K562 (cell line): Measurements from ENCODE around the gene ADCYAP1R1. TPM values are rescaled to one million over a fixed set of nuclear protein-coding genes. Genes with fewer than 3 reads are reported as not detected.

Source experiments
- ATAC-seq: fragments of 200-7000 bp; cut with Tn5 transposase; 3 replicates; pipeline ENCODE4 v1.9.1; 2020; ENCODE audit warnings: moderate library complexity
- BruUV-seq: library from RNA; stranded (reverse); fragments of 400-500 nt; replicated peaks from 2 replicates; lab custom pipeline; 2021; lab: Mats Ljungman, UMichigan
- CTCF ChIA-PET: fragments of 300-600 bp; formaldehyde crosslinking; extraction: SDS; loops from one replicate; lab custom pipeline; 2021; ENCODE audit warnings: low intra/inter-chr PET ratio; lab: Yijun Ruan, JAX
- POLR2A ChIA-PET: fragments of 300-600, 350-650 bp; sonication (Branson Sonifier 250); formaldehyde crosslinking; extraction: SDS; loops from one replicate; lab custom pipeline; 2021; ENCODE audit warnings: antibody characterized with exemption, inconsistent platforms; lab: Yijun Ruan, JAX
- DNase-seq, 4 experiments: peaks; one replicate each; pipeline versions ENCODE4 v3.0.0 to v3.0.0-alpha.2; 2011 to 2018; ENCODE audit warnings: low spot score in 3 of 4, mixed read lengths in 3 of 4; ENCODE audit errors: extremely low read depth in 1 of 4
- FAIRE-seq: peaks from 2 replicates; lab custom pipeline; 2011; peaks lifted over from hg19 to GRCh38; lab: Jason Lieb, UNC
- H2AFZ ChIP-seq: 2 replicates; pipeline ENCODE4 v1.6.0; 2011; ENCODE audit warnings: low read depth, low read length, control low read depth, inconsistent platforms
- H3K27ac ChIP-seq: fragments of 200-600 bp; 3 replicates; pipeline ENCODE4 v1.8.0; 2011; ENCODE audit warnings: low read depth, mild to moderate bottlenecking, control low read depth, inconsistent platforms, low read length, moderate library complexity, mixed read lengths; ENCODE audit errors: extremely low read depth
- H3K27me3 ChIP-seq, 2 experiments: fragments of 300-600 bp in 1 of 2; 2 replicates in 1 of 2; 3 replicates in 1 of 2; pipeline versions ENCODE4 v1.6.0 to v1.8.0; 2011; ENCODE audit warnings: inconsistent platforms in 2 of 2, low read length in 2 of 2, mild to moderate bottlenecking in 1 of 2, mixed read lengths in 1 of 2, moderate library complexity in 1 of 2; ENCODE audit not compliant: control insufficient read depth in 2 of 2, insufficient read depth in 2 of 2
- H3K36me3 ChIP-seq: fragments of 300-600 bp; 3 replicates; pipeline ENCODE4 v1.8.0; 2011; ENCODE audit warnings: mild to moderate bottlenecking, low read length, inconsistent platforms; ENCODE audit not compliant: control insufficient read depth, insufficient read depth
- H3K4me1 ChIP-seq, 2 experiments: fragments of 200-600 bp in 1 of 2; replicated peaks in 1 of 2; 2 replicates in 1 of 2; 3 replicates in 1 of 2; pipeline versions ENCODE4 v1.5.1 to v1.8.0; 2011; ENCODE audit warnings: inconsistent platforms in 2 of 2, low read length in 2 of 2, mild to moderate bottlenecking in 1 of 2, mixed read lengths in 1 of 2, moderate library complexity in 1 of 2; ENCODE audit not compliant: control insufficient read depth in 2 of 2, insufficient read depth in 2 of 2
- H3K4me2 ChIP-seq: 2 replicates; pipeline ENCODE4 v1.6.1; 2011; ENCODE audit warnings: low read length, control low read depth, inconsistent platforms, mixed read lengths; ENCODE audit not compliant: insufficient read depth
- H3K4me3 ChIP-seq: fragments of 200-600 bp; sonication (generic), shearing (Covaris generic); 2 replicates; pipeline ENCODE4 v1.5.1; 2016; ENCODE audit warnings: control low read depth, inconsistent platforms
- H3K79me2 ChIP-seq: fragments of 200-600 bp; 3 replicates; pipeline ENCODE4 v1.8.0; 2011; ENCODE audit warnings: low read length, inconsistent platforms; ENCODE audit not compliant: control insufficient read depth, insufficient read depth
- H3K9ac ChIP-seq, 2 experiments: 2 replicates each; pipeline versions ENCODE4 v1.6.0 to v1.6.1; 2011; ENCODE audit warnings: low read depth in 2 of 2, low read length in 2 of 2, control low read depth in 1 of 2, inconsistent platforms in 1 of 2, mild to moderate bottlenecking in 1 of 2, mixed read lengths in 1 of 2; ENCODE audit not compliant: insufficient read depth in 1 of 2
- H3K9me1 ChIP-seq: one replicate; pipeline ENCODE4 v1.6.0; 2011; ENCODE audit warnings: inconsistent platforms, mild to moderate bottlenecking, low read length, moderate library complexity; ENCODE audit not compliant: control insufficient read depth, insufficient read depth
- H3K9me3 ChIP-seq: replicated peaks from 2 replicates; pipeline ENCODE4 v1.5.1; 2011; ENCODE audit warnings: low read depth, low read length, inconsistent platforms; ENCODE audit not compliant: control insufficient read depth, insufficient read depth
- H4K20me1 ChIP-seq: replicated peaks from 2 replicates; pipeline ENCODE4 v1.6.1; 2011; ENCODE audit warnings: low read length, inconsistent platforms, mixed read lengths; ENCODE audit not compliant: control insufficient read depth, insufficient read depth
- ARNT ChIP-seq, 2 experiments: fragments of 450-650 bp; IDR thresholded peaks; 2 replicates each; pipeline ENCODE4 v1.6.1; 2016; ENCODE audit warnings: mild to moderate bottlenecking in 1 of 2
- BMI1 ChIP-seq: fragments of 150-350 bp; IDR thresholded peaks from 2 replicates; pipeline ENCODE4 v1.6.1; 2014; ENCODE audit warnings: low read length
- CBX2 ChIP-seq: fragments of 200-600 bp; sonication (generic); IDR thresholded peaks from one replicate; pipeline ENCODE4 v1.6.1; 2012; ENCODE audit warnings: mild to moderate bottlenecking, low read length, inconsistent platforms; ENCODE audit not compliant: insufficient read depth, poor library complexity, severe bottlenecking
- CCNT2 ChIP-seq: IDR thresholded peaks from 2 replicates; pipeline ENCODE4 v1.6.1; 2011; ENCODE audit warnings: borderline replicate concordance, low read depth, mild to moderate bottlenecking, moderate library complexity, mixed read lengths, low read length; ENCODE audit not compliant: insufficient read length; ENCODE audit errors: extremely low read depth
- FOSL1 ChIP-seq: fragments of 200-800 bp; sonication (Bioruptor generic); conservative IDR thresholded peaks from 2 replicates; pipeline ENCODE4 v1.6.1; 2016; ENCODE audit warnings: missing genetic modification characterization, missing compliant biosample characterization
- HNRNPUL1 ChIP-seq: fragments of 200-400 bp; formaldehyde crosslinking; IDR thresholded peaks from 2 replicates; pipeline ENCODE4 v1.6.1; 2017; ENCODE audit warnings: low read length
- NFIC ChIP-seq: fragments of 450-650 bp; IDR thresholded peaks from 2 replicates; pipeline ENCODE4 v1.6.1; 2017; ENCODE audit warnings: mild to moderate bottlenecking, inconsistent platforms
- NFYB ChIP-seq: IDR thresholded peaks from 2 replicates; pipeline ENCODE4 v1.6.1; 2011; ENCODE audit warnings: mild to moderate bottlenecking, moderate library complexity; ENCODE audit not compliant: insufficient read length; ENCODE audit errors: extremely low read depth
- POLR2B ChIP-seq: fragments of 450-650 bp; IDR thresholded peaks from 2 replicates; pipeline ENCODE4 v1.6.1; 2018; ENCODE audit warnings: low read depth; ENCODE audit not compliant: partially characterized antibody
- SPI1 ChIP-seq: IDR thresholded peaks from 2 replicates; pipeline ENCODE4 v1.6.1; 2011; ENCODE audit warnings: low read depth, low read length, control low read depth, borderline replicate concordance
- ZNF436 ChIP-seq: fragments of 250-450, 450-650 bp; sonication (Bioruptor Pico); formaldehyde crosslinking; IDR thresholded peaks from 2 replicates; pipeline ENCODE4 v1.7.0; 2020; ENCODE audit warnings: mild to moderate bottlenecking
- ZNF778 ChIP-seq: fragments of 450-650 bp; formaldehyde crosslinking; IDR thresholded peaks from 2 replicates; pipeline ENCODE4 v1.4.0; 2020; ENCODE audit warnings: mild to moderate bottlenecking, moderate library complexity
- WGBS: fragments of 100-300 bp; shearing (Covaris generic); methylation state at CpG from one replicate; pipeline ENCODE4 v1.1.6; 2016; ENCODE audit warnings: low coverage, mixed read lengths; ENCODE audit not compliant: insufficient coverage; ENCODE audit errors: missing lambda C conversion rate; 5-methylcytosine and 5-hydroxymethylcytosine counted together
- in situ Hi-C: fragments of 300-500 bp; cut with MboI; formaldehyde crosslinking; loops from 4 replicates; pipeline ENCODE4 v1.15.0; 2018; ENCODE audit warnings: inconsistent platforms, mixed read lengths
- intact Hi-C: fragments of 100-400 bp; cut with micrococcal nuclease; formaldehyde crosslinking; loops from 2 replicates; pipeline ENCODE4 v1.14.2; 2022
- polyA plus RNA-seq, 8 experiments: library from polyadenylated mRNA; depleted of rRNA in 4 of 8; stranded (reverse) in 5 of 8; unstranded in 3 of 8; fragments of >200 nt; fragmentation: Nextera tagmentation in 2 of 8; fragmentation: Illumina TruSeq in 1 of 8; extraction: Ambion mirVana in 2 of 8; extraction: Trizol in 1 of 8; gene quantifications; 2 replicates each; pipeline versions ENCODE4 v1.2.1 to v1.2.3, GENCODE V29; 2011 to 2014; ENCODE audit warnings: inconsistent platforms in 1 of 8, missing spikeins in 1 of 8
- total RNA-seq, 7 experiments: library from RNA; depleted of rRNA in 6 of 7; stranded (reverse); fragments of >200 nt in 6 of 7; fragmentation: Illumina TruSeq in 2 of 7; extraction: Trizol in 2 of 7; gene quantifications; 2 replicates each; pipeline versions ENCODE4 v1.2.1 to v1.2.3, GENCODE V29; 2011 to 2021; ENCODE audit warnings: low replicate concordance in 1 of 7
- TF ChIP-seq, protein P1 (sequence below), 3 experiments: IDR thresholded peaks in 2 of 3; conservative IDR thresholded peaks in 1 of 3; 2 replicates each; pipeline ENCODE4 v1.5.1; 2011 to 2012; ENCODE audit warnings: low read length in 3 of 3, mild to moderate bottlenecking in 3 of 3, control low read depth in 2 of 3, improper control_type of control experiment in 1 of 3, inconsistent platforms in 1 of 3, low read depth in 1 of 3, mixed read lengths in 1 of 3, moderate library complexity in 1 of 3; ENCODE audit not compliant: insufficient read depth in 2 of 3
- TF ChIP-seq, protein P2 (sequence below): IDR thresholded peaks from 2 replicates; pipeline ENCODE4 v1.6.1; 2012; ENCODE audit warnings: low read depth, low read length, improper control_type of control experiment, borderline replicate concordance

Gene ADCYAP1R1
- total and polyA plus RNA-seq, 9 of the 15 experiments (the other 6 are each of a cell fraction or from before 2014, with no cell fraction given) = 0.03 to 0.07 TPM; not detected in 7

DNA sequence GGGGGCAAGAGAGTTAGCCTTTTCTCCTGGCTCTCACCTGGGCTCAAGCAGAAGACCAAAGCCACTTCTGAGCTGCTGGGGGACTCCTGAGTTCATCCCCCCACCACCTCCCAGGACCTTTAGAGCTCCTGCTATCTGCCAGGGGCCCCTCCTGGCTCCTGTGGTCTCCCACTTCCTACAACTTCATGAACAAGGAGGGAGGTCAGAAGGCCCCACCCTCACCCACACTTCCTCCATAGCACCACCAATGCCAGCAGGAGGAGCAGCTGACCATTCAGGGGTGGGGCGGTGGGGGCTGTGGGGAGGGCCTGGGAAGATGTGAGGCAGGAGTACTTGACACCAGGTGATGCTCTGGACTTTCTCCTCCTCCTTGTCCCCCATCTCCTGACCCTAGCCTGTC, 32.6 kb upstream of the ADCYAP1R1 start (continued):
- TF ChIP-seq, protein P1, sequence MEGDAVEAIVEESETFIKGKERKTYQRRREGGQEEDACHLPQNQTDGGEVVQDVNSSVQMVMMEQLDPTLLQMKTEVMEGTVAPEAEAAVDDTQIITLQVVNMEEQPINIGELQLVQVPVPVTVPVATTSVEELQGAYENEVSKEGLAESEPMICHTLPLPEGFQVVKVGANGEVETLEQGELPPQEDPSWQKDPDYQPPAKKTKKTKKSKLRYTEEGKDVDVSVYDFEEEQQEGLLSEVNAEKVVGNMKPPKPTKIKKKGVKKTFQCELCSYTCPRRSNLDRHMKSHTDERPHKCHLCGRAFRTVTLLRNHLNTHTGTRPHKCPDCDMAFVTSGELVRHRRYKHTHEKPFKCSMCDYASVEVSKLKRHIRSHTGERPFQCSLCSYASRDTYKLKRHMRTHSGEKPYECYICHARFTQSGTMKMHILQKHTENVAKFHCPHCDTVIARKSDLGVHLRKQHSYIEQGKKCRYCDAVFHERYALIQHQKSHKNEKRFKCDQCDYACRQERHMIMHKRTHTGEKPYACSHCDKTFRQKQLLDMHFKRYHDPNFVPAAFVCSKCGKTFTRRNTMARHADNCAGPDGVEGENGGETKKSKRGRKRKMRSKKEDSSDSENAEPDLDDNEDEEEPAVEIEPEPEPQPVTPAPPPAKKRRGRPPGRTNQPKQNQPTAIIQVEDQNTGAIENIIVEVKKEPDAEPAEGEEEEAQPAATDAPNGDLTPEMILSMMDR (IDR thresholded peaks at IDR 0.05 in 2 of 3, conservative IDR thresholded peaks at IDR 0.05 in 1 of 3; ENCODE audit: insufficient read depth in 2 of 3, low read depth in 1 of 3, low read length in 3 of 3) = no peak
- TF ChIP-seq CBX2 (no peak), ZNF778 (CRISPR knock-in tag) (no peak), FOSL1 (tag) (no peak), NFYB (no peak), BMI1 (no peak), NFIC (no peak), SPI1 (no peak)

DNA sequence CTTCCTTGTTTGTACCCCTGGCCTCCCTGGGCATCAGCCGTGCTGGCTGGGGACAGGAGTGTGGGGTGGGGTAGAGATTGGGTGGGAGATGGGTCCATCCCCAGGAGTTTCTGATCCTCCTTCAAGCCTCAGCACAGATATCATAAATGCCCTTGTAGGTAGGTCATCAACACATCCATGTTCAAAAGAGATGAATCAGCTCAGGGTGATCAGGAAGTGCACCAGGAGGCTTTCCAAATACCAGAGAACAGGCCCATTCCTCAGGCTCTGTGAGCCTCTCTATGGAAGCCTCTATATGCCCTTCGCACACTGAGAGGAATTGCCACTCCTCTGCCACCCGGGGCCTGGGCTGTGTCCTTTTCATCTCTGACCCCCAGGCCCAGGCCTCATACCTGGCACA, 31.9 kb upstream of the ADCYAP1R1 start:
- BruUV-seq = no TSS peak
- no peak for FAIRE-seq

More for the DNA sequence above, 31.9 kb upstream of the ADCYAP1R1 start:
- Histone ChIP-seq H3K36me3 (no peaks in the 10 kb centered on the region), H3K79me2 (no peaks in the 10 kb centered on the region), H4K20me1 (0 out of 2 replicates have a peak, but pooled peaks cover 14% of the 10 kb centered on the region), H3K4me2 (no peak overlapping the region), H3K27ac (no peak overlapping the region), H3K27me3 (peaks cover 0 to 7% of the 10 kb centered on the region in 2 experiments; a peak in 2 of 5 replicates), H3K4me3 (no peak overlapping the region), H3K9me3 (no peaks in the 10 kb centered on the region), H2AFZ (no peak overlapping the region), H3K4me1 (no peaks in the 10 kb centered on the region), H3K9ac (no peak overlapping the region), H3K9me1 (peaks cover 4% of the 10 kb centered on the region)
- ChIA-PET POLR2A (no interaction called here), CTCF (no interaction called here)
- no peak for ATAC-seq
- in situ Hi-C loops (no loop called here), intact Hi-C loops (no loop called here)
- WGBS = 0% methylated on average over 3 of the region's 3 CpGs
- no peak for DNase-seq
- no peak for TF ChIP-seq POLR2B
- no peak for TF ChIP-seq ARNT (IDR thresholded peaks at IDR 0.05)
- TF ChIP-seq HNRNPUL1 = no peak
- TF ChIP-seq, protein P2, sequence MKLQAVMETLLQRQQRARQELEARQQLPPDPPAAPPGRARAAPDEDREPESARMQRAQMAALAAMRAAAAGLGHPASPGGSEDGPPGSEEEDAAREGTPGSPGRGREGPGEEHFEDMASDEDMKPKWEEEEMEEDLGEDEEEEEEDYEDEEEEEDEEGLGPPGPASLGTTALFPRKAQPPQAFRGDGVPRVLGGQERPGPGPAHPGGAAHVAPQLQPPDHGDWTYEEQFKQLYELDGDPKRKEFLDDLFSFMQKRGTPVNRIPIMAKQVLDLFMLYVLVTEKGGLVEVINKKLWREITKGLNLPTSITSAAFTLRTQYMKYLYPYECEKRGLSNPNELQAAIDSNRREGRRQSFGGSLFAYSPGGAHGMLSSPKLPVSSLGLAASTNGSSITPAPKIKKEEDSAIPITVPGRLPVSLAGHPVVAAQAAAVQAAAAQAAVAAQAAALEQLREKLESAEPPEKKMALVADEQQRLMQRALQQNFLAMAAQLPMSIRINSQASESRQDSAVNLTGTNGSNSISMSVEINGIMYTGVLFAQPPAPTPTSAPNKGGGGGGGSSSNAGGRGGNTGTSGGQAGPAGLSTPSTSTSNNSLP = no peak
- TF ChIP-seq CCNT2 = no peak
- no peak for TF ChIP-seq ZNF436 (CRISPR knock-in tag)
